GM12878 (cell line): ENCODE results near the gene BCOR. TPM values are rescaled to one million over a fixed set of nuclear protein-coding genes. Genes with fewer than 3 reads are reported as not detected.

Experiments used
- ATAC-seq: fragments of 200-7000 bp; cut with Tn5 transposase; 3 replicates; pipeline ENCODE4 v1.9.1; 2020; ENCODE audit warnings: mild to moderate bottlenecking, moderate library complexity
- BruUV-seq: library from RNA; stranded (reverse); fragments of 400-500 nt; replicated peaks from 2 replicates; lab custom pipeline; 2021; lab: Mats Ljungman, UMichigan
- CTCF ChIA-PET: fragments of 300-600 bp; sonication (Branson Sonifier 250); formaldehyde crosslinking; extraction: SDS; loops from one replicate; lab custom pipeline; 2021; ENCODE audit warnings: inconsistent platforms; lab: Yijun Ruan, JAX
- POLR2A ChIA-PET: fragments of 350-600 bp; formaldehyde crosslinking; extraction: SDS; loops from one replicate; lab custom pipeline; 2021; ENCODE audit warnings: inconsistent platforms; lab: Charles Lee
- RAD21 ChIA-PET: fragments of 300-600 bp; sonication (Branson Sonifier 250); formaldehyde crosslinking; loops from one replicate; lab custom pipeline; 2023; ENCODE audit warnings: antibody characterized with exemption; ENCODE audit not compliant: unreplicated experiment; lab: Charles Lee
- SMC1A ChIA-PET: fragments of 300-600 bp; sonication (Branson Sonifier 250); formaldehyde crosslinking; loops from one replicate; lab custom pipeline; 2023; ENCODE audit not compliant: unreplicated experiment, uncharacterized antibody; lab: Charles Lee
- DNase-seq: peaks from one replicate; pipeline ENCODE4 v3.0.0-alpha.2; 2011; ENCODE audit warnings: low read depth, low spot score
- FAIRE-seq: peaks from 3 replicates; lab custom pipeline; 2011; peaks lifted over from hg19 to GRCh38; lab: Jason Lieb, UNC
- H2AFZ ChIP-seq: 2 replicates; pipeline ENCODE4 v1.6.0; 2011; ENCODE audit warnings: low read depth, low read length, control low read depth; ENCODE audit not compliant: control insufficient read depth
- H3K27ac ChIP-seq: 2 replicates; pipeline ENCODE4 v1.5.1; 2011; ENCODE audit warnings: control low read depth; ENCODE audit not compliant: control insufficient read depth, insufficient read depth
- H3K27me3 ChIP-seq, 2 experiments: replicated peaks in 1 of 2; 2 replicates each; pipeline versions ENCODE4 v1.6.0 to v1.6.1; 2011; ENCODE audit warnings: low read length in 1 of 2; ENCODE audit not compliant: control insufficient read depth in 2 of 2, insufficient read depth in 2 of 2
- H3K36me3 ChIP-seq, 2 experiments: 2 replicates each; pipeline ENCODE4 v1.5.1; 2011; ENCODE audit warnings: low read length in 1 of 2; ENCODE audit not compliant: control insufficient read depth in 2 of 2, insufficient read depth in 2 of 2
- H3K4me1 ChIP-seq: 2 replicates; pipeline ENCODE4 v1.6.1; 2011; ENCODE audit warnings: mild to moderate bottlenecking, low read length, moderate library complexity, mixed read lengths; ENCODE audit not compliant: control insufficient read depth, insufficient read depth
- H3K4me2 ChIP-seq: 2 replicates; pipeline ENCODE4 v1.6.0; 2011; ENCODE audit warnings: control low read depth; ENCODE audit not compliant: control insufficient read depth, insufficient read depth
- H3K4me3 ChIP-seq: fragments of 200-600 bp; sonication (generic); 2 replicates; pipeline ENCODE4 v1.5.1; 2016
- H3K79me2 ChIP-seq: 2 replicates; pipeline ENCODE4 v1.6.0; 2011; ENCODE audit warnings: low read length; ENCODE audit not compliant: control insufficient read depth, insufficient read depth
- H3K9ac ChIP-seq: 2 replicates; pipeline ENCODE4 v1.8.0; 2011; ENCODE audit warnings: low read length, control low read depth, mixed read lengths; ENCODE audit not compliant: control insufficient read depth, insufficient read depth
- H3K9me3 ChIP-seq: replicated peaks from 3 replicates; pipeline ENCODE4 v1.5.1; 2011; ENCODE audit warnings: mild to moderate bottlenecking, low read length; ENCODE audit not compliant: control insufficient read depth, insufficient read depth
- H4K20me1 ChIP-seq: 2 replicates; pipeline ENCODE4 v1.6.0; 2011; ENCODE audit not compliant: control insufficient read depth, insufficient read depth
- ASH2L ChIP-seq: fragments of 300-600, 200-600 bp; sonication (generic); IDR thresholded peaks from 2 replicates; pipeline ENCODE4 v1.6.1; 2017; ENCODE audit warnings: low read depth, mild to moderate bottlenecking, borderline replicate concordance
- BCLAF1 ChIP-seq: fragments of 450-650 bp; IDR thresholded peaks from 2 replicates; pipeline ENCODE4 v1.6.1; 2017; ENCODE audit warnings: antibody characterized with exemption, mild to moderate bottlenecking, moderate library complexity
- CTCF ChIP-seq, 3 experiments: IDR thresholded peaks in 2 of 3; conservative IDR thresholded peaks in 1 of 3; 2 replicates each; pipeline ENCODE4 v1.5.1; 2011; ENCODE audit warnings: low read depth in 3 of 3, low read length in 3 of 3, mild to moderate bottlenecking in 3 of 3, control low read depth in 2 of 3, moderate library complexity in 2 of 3, inconsistent platforms in 1 of 3, mixed read lengths in 1 of 3; ENCODE audit not compliant: control insufficient read depth in 2 of 3, insufficient read depth in 1 of 3; ENCODE audit errors: extremely low read depth in 1 of 3
- EGR1 ChIP-seq, 2 experiments: IDR thresholded peaks; 1 replicate in 1 of 2; 2 replicates in 1 of 2; pipeline ENCODE4 v1.6.1; 2011 to 2012; ENCODE audit warnings: low read depth in 2 of 2, low read length in 2 of 2, borderline replicate concordance in 1 of 2, mild to moderate bottlenecking in 1 of 2, moderate library complexity in 1 of 2
- LARP7 ChIP-seq: fragments of 450-650 bp; IDR thresholded peaks from 2 replicates; pipeline ENCODE4 v1.6.1; 2017; ENCODE audit warnings: mild to moderate bottlenecking
- MYB ChIP-seq: fragments of 150-350 bp; IDR thresholded peaks from 2 replicates; pipeline ENCODE4 v1.6.1; 2014; ENCODE audit warnings: mild to moderate bottlenecking, low read depth, low read length, borderline replicate concordance
- NBN ChIP-seq: fragments of 450-650 bp; IDR thresholded peaks from 2 replicates; pipeline ENCODE4 v1.6.1; 2016
- TCF3 ChIP-seq: IDR thresholded peaks from 2 replicates; pipeline ENCODE4 v1.6.1; 2012; ENCODE audit warnings: low read depth, mild to moderate bottlenecking, low read length, borderline replicate concordance; ENCODE audit not compliant: insufficient read depth
- ZBED1 ChIP-seq: IDR thresholded peaks from 2 replicates; pipeline ENCODE4 v1.6.1; 2016; ENCODE audit warnings: borderline replicate concordance
- ZNF274 ChIP-seq: IDR thresholded peaks from one replicate; pipeline ENCODE4 v1.8.0; 2011; ENCODE audit not compliant: insufficient read length, insufficient read depth
- WGBS: methylation state at CpG from one replicate; pipeline ENCODE4 v1.1.6; 2016; ENCODE audit warnings: low lambda C conversion rate; ENCODE audit not compliant: insufficient replicate concordance, insufficient coverage; ENCODE audit errors: missing lambda C conversion rate; 5-methylcytosine and 5-hydroxymethylcytosine counted together
- in situ Hi-C: fragments of 300-500 bp; cut with MboI; formaldehyde crosslinking; loops from 9 replicates; pipeline ENCODE4 v1.14.3; 2018; ENCODE audit warnings: mixed read lengths
- intact Hi-C: fragments of 100-400 bp; cut with micrococcal nuclease; formaldehyde crosslinking; loops from one replicate; pipeline ENCODE4 v1.14.2; 2022; ENCODE audit not compliant: unreplicated experiment
- polyA plus RNA-seq, 11 experiments: library from polyadenylated mRNA; depleted of rRNA in 4 of 11; unstranded in 6 of 11; stranded (reverse) in 5 of 11; fragments of >200 nt; fragmentation: Nextera tagmentation in 4 of 11; fragmentation: Illumina TruSeq in 1 of 11; extraction: Ambion mirVana in 4 of 11; extraction: Trizol in 1 of 11; gene quantifications; 1 replicate in 1 of 11; 2 replicates in 10 of 11; pipeline versions ENCODE4 v1.2.1 to v1.2.3, GENCODE V29; 2011 to 2016; ENCODE audit warnings: inconsistent platforms in 2 of 11, missing spikeins in 2 of 11, low read depth in 1 of 11
- total RNA-seq, 4 experiments: library from RNA; depleted of rRNA in 3 of 4; stranded (reverse); fragments of >200 nt in 3 of 4; fragmentation: Illumina TruSeq in 1 of 4; extraction: Trizol in 1 of 4; gene quantifications; 2 replicates each; pipeline versions ENCODE4 v1.2.1 to v1.2.3, GENCODE V29; 2013 to 2021
- TF ChIP-seq, protein P1 (sequence below): IDR thresholded peaks from 2 replicates; pipeline ENCODE4 v1.6.1; 2012; ENCODE audit warnings: mild to moderate bottlenecking, low read depth, low read length

Gene BCOR
- total and polyA plus RNA-seq, 10 of the 15 experiments (the other 5 are each of a cell fraction or from before 2014, with no cell fraction given) = 5.1 to 16.4 (median 10.1) TPM

GRCh38 chrX:40100141-40100536 lies 2.4 kb upstream of the BCOR start:
- RAD21 ChIA-PET = interaction anchor here (2.0 to 4.0 kb wide), 2 partner anchors 53 to 245 kb away, joined by 8 to 20 read pairs; no protein-coding TSS in a partner anchor
- CTCF ChIA-PET = no interaction called here
- POLR2A ChIA-PET = no interaction called here
- TF ChIP-seq BCLAF1 = no peak
- TF ChIP-seq, protein P1, sequence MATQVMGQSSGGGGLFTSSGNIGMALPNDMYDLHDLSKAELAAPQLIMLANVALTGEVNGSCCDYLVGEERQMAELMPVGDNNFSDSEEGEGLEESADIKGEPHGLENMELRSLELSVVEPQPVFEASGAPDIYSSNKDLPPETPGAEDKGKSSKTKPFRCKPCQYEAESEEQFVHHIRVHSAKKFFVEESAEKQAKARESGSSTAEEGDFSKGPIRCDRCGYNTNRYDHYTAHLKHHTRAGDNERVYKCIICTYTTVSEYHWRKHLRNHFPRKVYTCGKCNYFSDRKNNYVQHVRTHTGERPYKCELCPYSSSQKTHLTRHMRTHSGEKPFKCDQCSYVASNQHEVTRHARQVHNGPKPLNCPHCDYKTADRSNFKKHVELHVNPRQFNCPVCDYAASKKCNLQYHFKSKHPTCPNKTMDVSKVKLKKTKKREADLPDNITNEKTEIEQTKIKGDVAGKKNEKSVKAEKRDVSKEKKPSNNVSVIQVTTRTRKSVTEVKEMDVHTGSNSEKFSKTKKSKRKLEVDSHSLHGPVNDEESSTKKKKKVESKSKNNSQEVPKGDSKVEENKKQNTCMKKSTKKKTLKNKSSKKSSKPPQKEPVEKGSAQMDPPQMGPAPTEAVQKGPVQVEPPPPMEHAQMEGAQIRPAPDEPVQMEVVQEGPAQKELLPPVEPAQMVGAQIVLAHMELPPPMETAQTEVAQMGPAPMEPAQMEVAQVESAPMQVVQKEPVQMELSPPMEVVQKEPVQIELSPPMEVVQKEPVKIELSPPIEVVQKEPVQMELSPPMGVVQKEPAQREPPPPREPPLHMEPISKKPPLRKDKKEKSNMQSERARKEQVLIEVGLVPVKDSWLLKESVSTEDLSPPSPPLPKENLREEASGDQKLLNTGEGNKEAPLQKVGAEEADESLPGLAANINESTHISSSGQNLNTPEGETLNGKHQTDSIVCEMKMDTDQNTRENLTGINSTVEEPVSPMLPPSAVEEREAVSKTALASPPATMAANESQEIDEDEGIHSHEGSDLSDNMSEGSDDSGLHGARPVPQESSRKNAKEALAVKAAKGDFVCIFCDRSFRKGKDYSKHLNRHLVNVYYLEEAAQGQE = no peak
- TF ChIP-seq ZNF274 = no peak
- no peak for TF ChIP-seq EGR1 (IDR thresholded peaks at IDR 0.05; ENCODE audit: borderline replicate concordance in 1 of 2, low read depth in 2 of 2, low read length in 2 of 2)
- TF ChIP-seq LARP7 = no peak
- TF ChIP-seq ASH2L = no peak
- no peak for TF ChIP-seq MYB
- no peak for TF ChIP-seq CTCF (IDR thresholded peaks at IDR 0.05 in 2 of 3, conservative IDR thresholded peaks at IDR 0.05 in 1 of 3; ENCODE audit: control insufficient read depth in 2 of 3, extremely low read depth in 1 of 3, insufficient read depth in 1 of 3, low read depth in 3 of 3, low read length in 3 of 3)
- no peak for TF ChIP-seq TCF3
- TF ChIP-seq NBN = no peak
- no peak for TF ChIP-seq ZBED1

More at GRCh38 chrX:40100141-40100536, 2.4 kb upstream of the BCOR start:
- BruUV-seq = no TSS peak
- Histone ChIP-seq H3K4me2 (peak overlapping the region; percentile 47), H3K27ac (peak overlapping the region; percentile 46), H4K20me1 (no peaks in the 10 kb centered on the region), H3K27me3 (no peaks in the 10 kb centered on the region), H3K4me3 (no peak overlapping the region; the same call in 1 of the 2 replicates), H3K9me3 (no peaks in the 10 kb centered on the region; the same call in 2 of the 3 replicates), H3K79me2 (peaks cover 13% of the 10 kb centered on the region), H2AFZ (no peak overlapping the region), H3K9ac (no peak overlapping the region), H3K4me1 (peaks cover 4% of the 10 kb centered on the region; the same call in 1 of the 2 replicates), H3K36me3 (no peaks in the 10 kb centered on the region)
- SMC1A ChIA-PET = interaction anchor here (0.7 to 1.1 kb wide), 2 partner anchors 19 to 246 kb away, joined by 3 read pairs; no protein-coding TSS in a partner anchor
- intact Hi-C loops = no loop called here
- FAIRE-seq (no peak), ATAC-seq (no peak), DNase-seq (no peak)
- in situ Hi-C loops = no loop called here
- WGBS = 16% methylated on average over 21 of the region's 21 CpGs
